ENCODE measurements around the gene RALGAPA2. TPM values are rescaled to one million over a fixed set of nuclear protein-coding genes. Genes with fewer than 3 reads are reported as not detected.

RALGAPA2 gene
- total RNA-seq, 1 experiment from 2014 or later = 18.2 TPM

- Mint-ChIP-seq H3K4me1 (no peaks in the 10 kb centered on the region), H3K36me3 (peaks cover 5% of the 10 kb centered on the region; the same call in 1 of the 2 replicates), H3K27me3 (ENCODE audit: low read depth) (no peaks in the 10 kb centered on the region), H3K4me3 (no peak overlapping the region), H3K27ac (no peak overlapping the region), H3K9me3 (no peaks in the 10 kb centered on the region)
- TF ChIP-seq NR1H2 (CRISPR knock-in tag; IDR thresholded peaks at IDR 0.05) (no peak), ZNF219 (CRISPR knock-in tag; IDR thresholded peaks at IDR 0.05; ENCODE audit: borderline replicate concordance) (no peak), TEAD4 (CRISPR knock-in tag; IDR thresholded peaks at IDR 0.05) (no peak), FOXK1 (CRISPR knock-in tag; IDR thresholded peaks at IDR 0.05) (no peak), ERG (CRISPR knock-in tag; IDR thresholded peaks at IDR 0.05) (no peak), E2F4 (CRISPR knock-in tag; IDR thresholded peaks at IDR 0.05; ENCODE audit: borderline replicate concordance, low read depth) (no peak), KAT7 (CRISPR knock-in tag; IDR thresholded peaks at IDR 0.05; ENCODE audit: borderline replicate concordance) (no peak)
- TF ChIP-seq, protein P1, sequence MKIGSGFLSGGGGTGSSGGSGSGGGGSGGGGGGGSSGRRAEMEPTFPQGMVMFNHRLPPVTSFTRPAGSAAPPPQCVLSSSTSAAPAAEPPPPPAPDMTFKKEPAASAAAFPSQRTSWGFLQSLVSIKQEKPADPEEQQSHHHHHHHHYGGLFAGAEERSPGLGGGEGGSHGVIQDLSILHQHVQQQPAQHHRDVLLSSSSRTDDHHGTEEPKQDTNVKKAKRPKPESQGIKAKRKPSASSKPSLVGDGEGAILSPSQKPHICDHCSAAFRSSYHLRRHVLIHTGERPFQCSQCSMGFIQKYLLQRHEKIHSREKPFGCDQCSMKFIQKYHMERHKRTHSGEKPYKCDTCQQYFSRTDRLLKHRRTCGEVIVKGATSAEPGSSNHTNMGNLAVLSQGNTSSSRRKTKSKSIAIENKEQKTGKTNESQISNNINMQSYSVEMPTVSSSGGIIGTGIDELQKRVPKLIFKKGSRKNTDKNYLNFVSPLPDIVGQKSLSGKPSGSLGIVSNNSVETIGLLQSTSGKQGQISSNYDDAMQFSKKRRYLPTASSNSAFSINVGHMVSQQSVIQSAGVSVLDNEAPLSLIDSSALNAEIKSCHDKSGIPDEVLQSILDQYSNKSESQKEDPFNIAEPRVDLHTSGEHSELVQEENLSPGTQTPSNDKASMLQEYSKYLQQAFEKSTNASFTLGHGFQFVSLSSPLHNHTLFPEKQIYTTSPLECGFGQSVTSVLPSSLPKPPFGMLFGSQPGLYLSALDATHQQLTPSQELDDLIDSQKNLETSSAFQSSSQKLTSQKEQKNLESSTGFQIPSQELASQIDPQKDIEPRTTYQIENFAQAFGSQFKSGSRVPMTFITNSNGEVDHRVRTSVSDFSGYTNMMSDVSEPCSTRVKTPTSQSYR (CRISPR knock-in tag; IDR thresholded peaks at IDR 0.05) = no peak
- POLR2A ChIA-PET = no interaction called here
- DNase-seq (ENCODE audit: low spot score) (no peak), ATAC-seq (no peak)
- CTCF ChIA-PET = interaction anchor here (4.0 kb wide), 1 partner anchor 12 kb away, joined by 31 read pairs; no protein-coding TSS in a partner anchor
Measured at GRCh38 chr20:20606050-20606449, 106.4 kb downstream of the RALGAPA2 start.

GRCh38 chr20:20604907-20605306 lies 107.5 kb downstream of the RALGAPA2 start:
- no peaks in the 10 kb centered on the region for H3K9me3 Mint-ChIP-seq
- POLR2A ChIA-PET = no interaction called here
- TF ChIP-seq, protein P2, sequence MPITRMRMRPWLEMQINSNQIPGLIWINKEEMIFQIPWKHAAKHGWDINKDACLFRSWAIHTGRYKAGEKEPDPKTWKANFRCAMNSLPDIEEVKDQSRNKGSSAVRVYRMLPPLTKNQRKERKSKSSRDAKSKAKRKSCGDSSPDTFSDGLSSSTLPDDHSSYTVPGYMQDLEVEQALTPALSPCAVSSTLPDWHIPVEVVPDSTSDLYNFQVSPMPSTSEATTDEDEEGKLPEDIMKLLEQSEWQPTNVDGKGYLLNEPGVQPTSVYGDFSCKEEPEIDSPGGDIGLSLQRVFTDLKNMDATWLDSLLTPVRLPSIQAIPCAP (CRISPR knock-in tag; IDR thresholded peaks at IDR 0.05) = no peak
- TF ChIP-seq ZNF263 (CRISPR knock-in tag; IDR thresholded peaks at IDR 0.05; ENCODE audit: low read depth) (no peak), EMX1 (CRISPR knock-in tag; IDR thresholded peaks at IDR 0.05) (no peak), ATF6 (CRISPR knock-in tag; IDR thresholded peaks at IDR 0.05) (no peak), MXD4 (CRISPR knock-in tag; IDR thresholded peaks at IDR 0.05; ENCODE audit: borderline replicate concordance) (no peak), ZNF121 (CRISPR knock-in tag; IDR thresholded peaks at IDR 0.05) (no peak), GRHL2 (CRISPR knock-in tag; IDR thresholded peaks at IDR 0.05; ENCODE audit: insufficient replicate concordance, severe bottlenecking) (no peak), RORB (CRISPR knock-in tag; IDR thresholded peaks at IDR 0.05) (no peak), TEAD4 (CRISPR knock-in tag; IDR thresholded peaks at IDR 0.05) (no peak), FOXK1 (CRISPR knock-in tag; IDR thresholded peaks at IDR 0.05) (no peak), ZNF396 (CRISPR knock-in tag; IDR thresholded peaks at IDR 0.05; ENCODE audit: borderline replicate concordance) (no peak), ZNF416 (CRISPR knock-in tag; IDR thresholded peaks at IDR 0.05) (no peak), ZNF138 (CRISPR knock-in tag; conservative IDR thresholded peaks at IDR 0.05) (no peak), MAX (CRISPR knock-in tag; IDR thresholded peaks at IDR 0.05) (no peak), PRRX2 (CRISPR knock-in tag; IDR thresholded peaks at IDR 0.05) (no peak)
- TF ChIP-seq, protein P3, sequence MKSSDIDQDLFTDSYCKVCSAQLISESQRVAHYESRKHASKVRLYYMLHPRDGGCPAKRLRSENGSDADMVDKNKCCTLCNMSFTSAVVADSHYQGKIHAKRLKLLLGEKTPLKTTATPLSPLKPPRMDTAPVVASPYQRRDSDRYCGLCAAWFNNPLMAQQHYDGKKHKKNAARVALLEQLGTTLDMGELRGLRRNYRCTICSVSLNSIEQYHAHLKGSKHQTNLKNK (CRISPR knock-in tag; IDR thresholded peaks at IDR 0.05) = no peak
- TF ChIP-seq, protein P4, sequence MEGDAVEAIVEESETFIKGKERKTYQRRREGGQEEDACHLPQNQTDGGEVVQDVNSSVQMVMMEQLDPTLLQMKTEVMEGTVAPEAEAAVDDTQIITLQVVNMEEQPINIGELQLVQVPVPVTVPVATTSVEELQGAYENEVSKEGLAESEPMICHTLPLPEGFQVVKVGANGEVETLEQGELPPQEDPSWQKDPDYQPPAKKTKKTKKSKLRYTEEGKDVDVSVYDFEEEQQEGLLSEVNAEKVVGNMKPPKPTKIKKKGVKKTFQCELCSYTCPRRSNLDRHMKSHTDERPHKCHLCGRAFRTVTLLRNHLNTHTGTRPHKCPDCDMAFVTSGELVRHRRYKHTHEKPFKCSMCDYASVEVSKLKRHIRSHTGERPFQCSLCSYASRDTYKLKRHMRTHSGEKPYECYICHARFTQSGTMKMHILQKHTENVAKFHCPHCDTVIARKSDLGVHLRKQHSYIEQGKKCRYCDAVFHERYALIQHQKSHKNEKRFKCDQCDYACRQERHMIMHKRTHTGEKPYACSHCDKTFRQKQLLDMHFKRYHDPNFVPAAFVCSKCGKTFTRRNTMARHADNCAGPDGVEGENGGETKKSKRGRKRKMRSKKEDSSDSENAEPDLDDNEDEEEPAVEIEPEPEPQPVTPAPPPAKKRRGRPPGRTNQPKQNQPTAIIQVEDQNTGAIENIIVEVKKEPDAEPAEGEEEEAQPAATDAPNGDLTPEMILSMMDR (IDR thresholded peaks at IDR 0.05) = no peak
- CTCF ChIA-PET = interaction anchor here (4.0 kb wide), 1 partner anchor 11 kb away, joined by 31 read pairs; no protein-coding TSS in a partner anchor
- H3K4me3 Mint-ChIP-seq = no peak overlapping the region
- H3K36me3 Mint-ChIP-seq = peaks cover 5% of the 10 kb centered on the region; the same call in 1 of the 2 replicates
- H3K27me3 Mint-ChIP-seq (ENCODE audit: low read depth) = no peaks in the 10 kb centered on the region
- ATAC-seq (no peak), DNase-seq (ENCODE audit: low spot score) (no peak)
- peaks cover 5% of the 10 kb centered on the region for H3K4me1 Mint-ChIP-seq
- no peak overlapping the region; the same call in 1 of the 2 replicates for H3K27ac Mint-ChIP-seq
